Measurements from ENCODE around the gene AIMP2.

GRCh38 chr7:5997210-5997808 lies 11.8 kb upstream of the AIMP2 start:
- TF ChIP-seq CTCF (IDR thresholded peaks at IDR 0.05): peak; percentile 41 to 66 (median 46)
- no peak for TF ChIP-seq POLR2A (IDR thresholded peaks at IDR 0.05)
- no peak for TF ChIP-seq EP300 (IDR thresholded peaks at IDR 0.05)
